GM12878 (cell line): Measurements from ENCODE around the gene KRTAP5-7. TPM values are rescaled to one million over a fixed set of nuclear protein-coding genes. Genes with fewer than 3 reads are reported as not detected.

Experiments
- ATAC-seq: fragments of 200-7000 bp; cut with Tn5 transposase; 3 replicates; pipeline ENCODE4 v1.9.1; 2020; ENCODE audit warnings: mild to moderate bottlenecking, moderate library complexity
- BruUV-seq: library from RNA; stranded (reverse); fragments of 400-500 nt; replicated peaks from 2 replicates; lab custom pipeline; 2021; lab: Mats Ljungman, UMichigan
- CTCF ChIA-PET: fragments of 300-600 bp; sonication (Branson Sonifier 250); formaldehyde crosslinking; extraction: SDS; loops from one replicate; lab custom pipeline; 2021; ENCODE audit warnings: inconsistent platforms; lab: Yijun Ruan, JAX
- POLR2A ChIA-PET: fragments of 350-600 bp; formaldehyde crosslinking; extraction: SDS; loops from one replicate; lab custom pipeline; 2021; ENCODE audit warnings: inconsistent platforms; lab: Charles Lee
- RAD21 ChIA-PET: fragments of 300-600 bp; sonication (Branson Sonifier 250); formaldehyde crosslinking; loops from one replicate; lab custom pipeline; 2023; ENCODE audit warnings: antibody characterized with exemption; ENCODE audit not compliant: unreplicated experiment; lab: Charles Lee
- SMC1A ChIA-PET: fragments of 300-600 bp; sonication (Branson Sonifier 250); formaldehyde crosslinking; loops from one replicate; lab custom pipeline; 2023; ENCODE audit not compliant: unreplicated experiment, uncharacterized antibody; lab: Charles Lee
- DNase-seq: peaks from one replicate; pipeline ENCODE4 v3.0.0-alpha.2; 2011; ENCODE audit warnings: low read depth, low spot score
- FAIRE-seq: peaks from 3 replicates; lab custom pipeline; 2011; peaks lifted over from hg19 to GRCh38; lab: Jason Lieb, UNC
- H2AFZ ChIP-seq: 2 replicates; pipeline ENCODE4 v1.6.0; 2011; ENCODE audit warnings: low read depth, low read length, control low read depth; ENCODE audit not compliant: control insufficient read depth
- H3K27ac ChIP-seq: 2 replicates; pipeline ENCODE4 v1.5.1; 2011; ENCODE audit warnings: control low read depth; ENCODE audit not compliant: control insufficient read depth, insufficient read depth
- H3K27me3 ChIP-seq, 2 experiments: replicated peaks in 1 of 2; 2 replicates each; pipeline versions ENCODE4 v1.6.0 to v1.6.1; 2011; ENCODE audit warnings: low read length in 1 of 2; ENCODE audit not compliant: control insufficient read depth in 2 of 2, insufficient read depth in 2 of 2
- H3K36me3 ChIP-seq, 2 experiments: 2 replicates each; pipeline ENCODE4 v1.5.1; 2011; ENCODE audit warnings: low read length in 1 of 2; ENCODE audit not compliant: control insufficient read depth in 2 of 2, insufficient read depth in 2 of 2
- H3K4me1 ChIP-seq: 2 replicates; pipeline ENCODE4 v1.6.1; 2011; ENCODE audit warnings: mild to moderate bottlenecking, low read length, moderate library complexity, mixed read lengths; ENCODE audit not compliant: control insufficient read depth, insufficient read depth
- H3K4me2 ChIP-seq: 2 replicates; pipeline ENCODE4 v1.6.0; 2011; ENCODE audit warnings: control low read depth; ENCODE audit not compliant: control insufficient read depth, insufficient read depth
- H3K4me3 ChIP-seq: fragments of 200-600 bp; sonication (generic); 2 replicates; pipeline ENCODE4 v1.5.1; 2016
- H3K79me2 ChIP-seq: 2 replicates; pipeline ENCODE4 v1.6.0; 2011; ENCODE audit warnings: low read length; ENCODE audit not compliant: control insufficient read depth, insufficient read depth
- H3K9ac ChIP-seq: 2 replicates; pipeline ENCODE4 v1.8.0; 2011; ENCODE audit warnings: low read length, control low read depth, mixed read lengths; ENCODE audit not compliant: control insufficient read depth, insufficient read depth
- H3K9me3 ChIP-seq: replicated peaks from 3 replicates; pipeline ENCODE4 v1.5.1; 2011; ENCODE audit warnings: mild to moderate bottlenecking, low read length; ENCODE audit not compliant: control insufficient read depth, insufficient read depth
- H4K20me1 ChIP-seq: 2 replicates; pipeline ENCODE4 v1.6.0; 2011; ENCODE audit not compliant: control insufficient read depth, insufficient read depth
- CHD1 ChIP-seq: IDR thresholded peaks from 2 replicates; pipeline ENCODE4 v1.6.1; 2012; ENCODE audit warnings: low read depth, low read length, improper control_type of control experiment
- EED ChIP-seq: sonication (generic); IDR thresholded peaks from 2 replicates; pipeline ENCODE4 v1.6.1; 2016; ENCODE audit warnings: antibody characterized with exemption, low read depth
- HDGF ChIP-seq: fragments of 450-650 bp; IDR thresholded peaks from 2 replicates; pipeline ENCODE4 v1.6.1; 2016; ENCODE audit warnings: antibody characterized with exemption
- IKZF1 ChIP-seq: fragments of 450-650 bp; conservative IDR thresholded peaks from 2 replicates; pipeline ENCODE4 v1.6.1; 2017; ENCODE audit warnings: antibody characterized with exemption, mild to moderate bottlenecking
- IKZF2 ChIP-seq, 2 experiments: fragments of 450-650 bp; IDR thresholded peaks; 2 replicates each; pipeline ENCODE4 v1.6.1; 2017; ENCODE audit warnings: mild to moderate bottlenecking in 2 of 2, moderate library complexity in 2 of 2
- JUNB ChIP-seq: IDR thresholded peaks from 2 replicates; pipeline ENCODE4 v1.6.1; 2016; ENCODE audit warnings: antibody characterized with exemption, mild to moderate bottlenecking
- LARP7 ChIP-seq: fragments of 450-650 bp; IDR thresholded peaks from 2 replicates; pipeline ENCODE4 v1.6.1; 2017; ENCODE audit warnings: mild to moderate bottlenecking
- MTA3 ChIP-seq: IDR thresholded peaks from 2 replicates; pipeline ENCODE4 v1.6.1; 2012; ENCODE audit warnings: low read length, inconsistent platforms, borderline replicate concordance
- MXI1 ChIP-seq: fragments of 150-350 bp; IDR thresholded peaks from 2 replicates; pipeline ENCODE4 v1.6.1; 2011; ENCODE audit warnings: low read depth, mild to moderate bottlenecking, inconsistent platforms, low read length, improper control_type of control experiment
- NFIC ChIP-seq: IDR thresholded peaks from 2 replicates; pipeline ENCODE4 v1.6.1; 2012; ENCODE audit warnings: low read depth, mild to moderate bottlenecking, inconsistent platforms, low read length, moderate library complexity
- NR2F1 ChIP-seq: fragments of 450-650 bp; conservative IDR thresholded peaks from 2 replicates; pipeline ENCODE4 v1.6.1; 2017; ENCODE audit warnings: mild to moderate bottlenecking
- POLR2A ChIP-seq: IDR thresholded peaks from 2 replicates; pipeline ENCODE4 v1.6.1; 2011; ENCODE audit warnings: low read depth, mild to moderate bottlenecking, low read length
- POLR2AphosphoS5 ChIP-seq: IDR thresholded peaks from 2 replicates; pipeline ENCODE4 v1.6.1; 2011; ENCODE audit warnings: mild to moderate bottlenecking, low read length, inconsistent platforms
- RELA ChIP-seq: fragments of 450-650 bp; IDR thresholded peaks from 2 replicates; pipeline ENCODE4 v1.8.0; 2014; ENCODE audit warnings: borderline replicate concordance; ENCODE audit not compliant: partially characterized antibody
- RUNX3 ChIP-seq: IDR thresholded peaks from 2 replicates; pipeline ENCODE4 v1.6.1; 2012; ENCODE audit warnings: low read length, inconsistent platforms
- SP1 ChIP-seq: IDR thresholded peaks from one replicate; pipeline ENCODE4 v1.6.1; 2011; ENCODE audit warnings: low read depth, low read length
- SPI1 ChIP-seq: IDR thresholded peaks from 2 replicates; pipeline ENCODE4 v1.6.1; 2011; ENCODE audit warnings: low read depth, mild to moderate bottlenecking, low read length, moderate library complexity, borderline replicate concordance; ENCODE audit not compliant: insufficient read depth
- SUPT20H ChIP-seq: IDR thresholded peaks from 2 replicates; pipeline ENCODE4 v1.6.1; 2011; ENCODE audit warnings: low read depth, mild to moderate bottlenecking, low read length, moderate library complexity, borderline replicate concordance; ENCODE audit not compliant: control insufficient read depth
- YY1 ChIP-seq: IDR thresholded peaks from 2 replicates; pipeline ENCODE4 v1.6.1; 2011; ENCODE audit warnings: low read depth, mild to moderate bottlenecking, low read length
- ZNF217 ChIP-seq: fragments of 450-650 bp; IDR thresholded peaks from 2 replicates; pipeline ENCODE4 v1.6.1; 2017; ENCODE audit warnings: antibody characterized with exemption, mild to moderate bottlenecking
- WGBS: methylation state at CpG from one replicate; pipeline ENCODE4 v1.1.6; 2016; ENCODE audit warnings: low lambda C conversion rate; ENCODE audit not compliant: insufficient replicate concordance, insufficient coverage; ENCODE audit errors: missing lambda C conversion rate; 5-methylcytosine and 5-hydroxymethylcytosine counted together
- in situ Hi-C: fragments of 300-500 bp; cut with MboI; formaldehyde crosslinking; loops from 9 replicates; pipeline ENCODE4 v1.14.3; 2018; ENCODE audit warnings: mixed read lengths
- intact Hi-C: fragments of 100-400 bp; cut with micrococcal nuclease; formaldehyde crosslinking; loops from one replicate; pipeline ENCODE4 v1.14.2; 2022; ENCODE audit not compliant: unreplicated experiment
- polyA plus RNA-seq, 11 experiments: library from polyadenylated mRNA; depleted of rRNA in 4 of 11; unstranded in 6 of 11; stranded (reverse) in 5 of 11; fragments of >200 nt; fragmentation: Nextera tagmentation in 4 of 11; fragmentation: Illumina TruSeq in 1 of 11; extraction: Ambion mirVana in 4 of 11; extraction: Trizol in 1 of 11; gene quantifications; 1 replicate in 1 of 11; 2 replicates in 10 of 11; pipeline versions ENCODE4 v1.2.1 to v1.2.3, GENCODE V29; 2011 to 2016; ENCODE audit warnings: inconsistent platforms in 2 of 11, missing spikeins in 2 of 11, low read depth in 1 of 11
- total RNA-seq, 4 experiments: library from RNA; depleted of rRNA in 3 of 4; stranded (reverse); fragments of >200 nt in 3 of 4; fragmentation: Illumina TruSeq in 1 of 4; extraction: Trizol in 1 of 4; gene quantifications; 2 replicates each; pipeline versions ENCODE4 v1.2.1 to v1.2.3, GENCODE V29; 2013 to 2021
- TF ChIP-seq, protein P1 (sequence below): IDR thresholded peaks from 2 replicates; pipeline ENCODE4 v1.6.1; 2012; ENCODE audit warnings: low read depth, low read length, improper control_type of control experiment
- TF ChIP-seq, protein P2 (sequence below): fragments of 450-650 bp; IDR thresholded peaks from 2 replicates; pipeline ENCODE4 v1.6.1; 2017; ENCODE audit warnings: low read depth, mild to moderate bottlenecking, moderate library complexity

The KRTAP5-7 gene
- total and polyA plus RNA-seq, 10 of the 15 experiments (the other 5 are each of a cell fraction or from before 2014, with no cell fraction given): 0.07 to 0.23 (median 0.19) TPM; not detected in 6

DNA sequence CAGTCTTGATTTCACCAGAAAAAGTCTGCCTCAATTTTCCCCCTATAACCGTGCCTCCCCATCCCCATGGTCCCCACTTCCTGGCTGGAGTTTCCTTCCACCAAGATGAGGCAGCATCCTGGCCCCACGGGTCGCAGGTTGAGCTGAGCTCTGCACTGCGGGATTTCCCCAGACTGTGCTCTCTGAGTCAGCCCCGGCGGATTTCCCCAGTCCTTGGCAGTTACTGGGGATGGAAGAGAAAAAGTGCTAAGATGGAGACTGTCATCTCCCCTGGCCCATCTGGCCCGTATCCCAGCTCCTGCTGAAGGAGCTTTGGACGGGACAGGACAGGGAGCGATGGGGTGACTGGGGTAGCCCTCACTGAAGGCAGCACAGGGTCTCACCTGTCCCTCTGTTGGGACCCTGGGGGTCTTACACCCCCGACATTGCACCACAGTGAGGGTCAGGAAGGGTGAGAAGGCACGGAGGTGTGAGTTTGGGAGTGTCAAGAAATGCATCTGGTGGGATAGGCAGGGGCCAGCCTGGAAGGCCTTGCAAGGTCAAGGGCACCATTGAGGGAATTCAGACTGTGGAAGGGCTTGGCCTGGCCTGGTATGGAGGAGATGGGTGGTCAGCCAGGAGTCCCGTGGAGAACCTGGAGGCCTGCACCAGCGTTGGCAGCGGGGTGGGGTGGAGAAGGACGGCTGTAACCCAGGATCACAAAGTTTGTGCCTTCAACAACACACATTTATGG is 37.6 kb upstream of the KRTAP5-7 start:
- H3K36me3 ChIP-seq: peaks cover 17 to 26% of the 10 kb centered on the region in 2 experiments; a peak in 3 of 4 replicates

More for the DNA sequence above, 37.6 kb upstream of the KRTAP5-7 start:
- ChIA-PET RAD21 (interaction anchor here (0.6 kb wide), 1 partner anchor 63 kb away, joined by 3 read pairs; no protein-coding TSS in a partner anchor), SMC1A (interaction anchor here (1.4 kb wide), 1 partner anchor 39 kb away, joined by 3 read pairs; no protein-coding TSS in a partner anchor), POLR2A (interaction anchor here (1.0 to 1.7 kb wide), 4 partner anchors 37 to 53 kb away, joined by 3 to 6 read pairs (median 4); partner anchors contain the start of genes DHCR7 and NADSYN1), CTCF (interaction anchor here (0.7 to 1.6 kb wide), 2 partner anchors 91 to 1004 kb away, joined by 3 to 6 read pairs; no protein-coding TSS in a partner anchor)
- 59% methylated on average over 15 of the region's 15 CpGs for WGBS
- no peaks in the 10 kb centered on the region for H4K20me1 ChIP-seq
- H3K79me2 ChIP-seq: no peaks in the 10 kb centered on the region
- FAIRE-seq: peak; percentile 65
- peaks cover 11% of the 10 kb centered on the region for H3K4me1 ChIP-seq
- intact Hi-C loops: loop anchor here (1.0 kb wide), 1 partner anchor 51 kb away; no protein-coding TSS in a partner anchor
- no peak overlapping the region for H3K4me3 ChIP-seq
- no peak overlapping the region for H2AFZ ChIP-seq
- H3K27ac ChIP-seq: peak overlapping the region; percentile 74
- ATAC-seq: peak; percentile 99
- H3K4me2 ChIP-seq: 0 out of 2 replicates have a peak overlapping the region, but pooled peaks have one; percentile 21
- in situ Hi-C loops: no loop called here
- peak; percentile 27 for DNase-seq
- H3K27me3 ChIP-seq: no peaks in the 10 kb centered on the region
- H3K9me3 ChIP-seq: no peaks in the 10 kb centered on the region
- TF ChIP-seq HDGF (peak; percentile 32; the same call in 1 of the 2 replicates), YY1 (peak; percentile 45; the same call in 1 of the 2 replicates), CHD1 (no peak), MTA3 (no peak), NFIC (peak; percentile 26; the same call in 1 of the 2 replicates), POLR2AphosphoS5 (0 out of 2 replicates have a peak, but pooled peaks have one; percentile 22), LARP7 (0 out of 2 replicates have a peak, but pooled peaks have one; percentile 38), JUNB (peak; percentile 17; the same call in 1 of the 2 replicates), IKZF1 (peak; percentile 66), RELA (peak; percentile 75), SUPT20H (no peak), ZNF217 (no peak), SPI1 (0 out of 2 replicates have a peak, but pooled peaks have one; percentile 19), MXI1 (no peak), POLR2A (peak; percentile 36; the same call in 1 of the 2 replicates), IKZF2 (IDR thresholded peaks at IDR 0.05) (peak in 1 of 2 experiments; percentile 40; a peak in 1 of 4 replicates), EED (peak; percentile 95), NR2F1 (0 out of 2 replicates have a peak, but pooled peaks have one; percentile 13), RUNX3 (peak; percentile 43; the same call in 1 of the 2 replicates), SP1 (no peak)
- TF ChIP-seq, protein P1, sequence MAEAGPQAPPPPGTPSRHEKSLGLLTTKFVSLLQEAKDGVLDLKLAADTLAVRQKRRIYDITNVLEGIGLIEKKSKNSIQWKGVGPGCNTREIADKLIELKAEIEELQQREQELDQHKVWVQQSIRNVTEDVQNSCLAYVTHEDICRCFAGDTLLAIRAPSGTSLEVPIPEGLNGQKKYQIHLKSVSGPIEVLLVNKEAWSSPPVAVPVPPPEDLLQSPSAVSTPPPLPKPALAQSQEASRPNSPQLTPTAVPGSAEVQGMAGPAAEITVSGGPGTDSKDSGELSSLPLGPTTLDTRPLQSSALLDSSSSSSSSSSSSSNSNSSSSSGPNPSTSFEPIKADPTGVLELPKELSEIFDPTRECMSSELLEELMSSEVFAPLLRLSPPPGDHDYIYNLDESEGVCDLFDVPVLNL: no peak
- TF ChIP-seq, protein P2, sequence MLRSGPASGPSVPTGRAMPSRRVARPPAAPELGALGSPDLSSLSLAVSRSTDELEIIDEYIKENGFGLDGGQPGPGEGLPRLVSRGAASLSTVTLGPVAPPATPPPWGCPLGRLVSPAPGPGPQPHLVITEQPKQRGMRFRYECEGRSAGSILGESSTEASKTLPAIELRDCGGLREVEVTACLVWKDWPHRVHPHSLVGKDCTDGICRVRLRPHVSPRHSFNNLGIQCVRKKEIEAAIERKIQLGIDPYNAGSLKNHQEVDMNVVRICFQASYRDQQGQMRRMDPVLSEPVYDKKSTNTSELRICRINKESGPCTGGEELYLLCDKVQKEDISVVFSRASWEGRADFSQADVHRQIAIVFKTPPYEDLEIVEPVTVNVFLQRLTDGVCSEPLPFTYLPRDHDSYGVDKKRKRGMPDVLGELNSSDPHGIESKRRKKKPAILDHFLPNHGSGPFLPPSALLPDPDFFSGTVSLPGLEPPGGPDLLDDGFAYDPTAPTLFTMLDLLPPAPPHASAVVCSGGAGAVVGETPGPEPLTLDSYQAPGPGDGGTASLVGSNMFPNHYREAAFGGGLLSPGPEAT: peak; percentile 44; the same call in 1 of the 2 replicates
- no peak overlapping the region for H3K9ac ChIP-seq
- no TSS peak for BruUV-seq
